ENCODE results near the gene RHEBL1. TPM values are rescaled to one million over a fixed set of nuclear protein-coding genes. Genes with fewer than 3 reads are reported as not detected.
A peak's percentile ranks its signal among the peaks of the same experiment; 100 is the strongest.

The RHEBL1 gene
- total RNA-seq, 6 donors from 2014 or later, result 0.97 to 1.4 (median 1.2) TPM; not detected in 2

DNA sequence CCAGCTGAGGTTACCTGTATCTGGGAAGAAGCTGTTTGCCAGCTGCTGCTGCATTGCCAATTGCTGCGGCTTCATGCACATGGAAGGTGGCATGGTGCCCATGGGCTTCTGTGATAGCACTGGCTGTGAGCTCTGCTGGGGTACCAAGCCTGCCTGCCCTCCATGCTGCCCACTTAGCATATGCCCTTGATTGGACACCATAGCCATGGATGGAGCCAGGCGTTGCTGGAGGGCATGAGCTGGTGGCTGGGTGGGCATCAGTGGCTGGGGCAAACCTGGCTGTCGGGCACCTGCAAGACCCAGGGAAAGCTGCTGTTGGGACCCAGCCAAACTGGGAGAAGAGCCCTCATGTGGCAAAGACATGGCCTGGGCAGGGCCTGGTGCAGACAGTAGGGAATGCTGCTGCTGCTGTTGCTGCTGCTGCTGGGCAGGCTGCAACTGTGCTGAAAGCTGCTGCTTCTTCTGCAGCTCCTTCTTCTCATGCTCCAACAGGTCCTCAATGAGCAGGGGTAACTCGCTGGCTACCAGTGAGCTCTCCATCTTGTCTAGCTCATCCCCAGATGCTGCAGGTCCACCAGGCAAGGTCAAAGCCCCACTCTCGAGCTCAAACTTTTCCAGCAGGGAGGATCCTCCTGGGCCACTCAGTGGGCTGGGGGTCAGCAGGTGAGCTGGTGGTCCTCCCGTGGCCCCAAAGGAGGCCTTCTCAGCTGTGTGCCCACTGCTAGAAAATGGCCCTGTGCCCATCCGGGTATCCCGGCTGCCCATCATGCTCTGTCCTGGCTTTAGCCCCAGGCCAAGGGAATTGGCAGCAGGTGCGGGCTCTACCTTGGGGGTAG, 32.5 kb downstream of the RHEBL1 start:
- WGBS, 2 donors, result 95 to 100% methylated on average over 5 to 9 of the region's 9 CpGs
- Histone ChIP-seq H3K9me3 (no peaks in the 10 kb centered on the region), H3K4me3 (no peak overlapping the region), H3K27me3 (no peaks in the 10 kb centered on the region), H3K4me1 (peaks cover 0 to 14% (median 7%) of the 10 kb centered on the region in 4 donors), H3K36me3 (peaks cover 63 to 98% (median 92%) of the 10 kb centered on the region in 4 donors), H3K27ac (no peak overlapping the region)
- no peak for ATAC-seq (ENCODE audit: low FRiP score in 2 of 2)
- DNase-seq, result peak in 1 of 2 donors; percentile 41
- TF ChIP-seq POLR2AphosphoS5 (IDR thresholded peaks at IDR 0.05) (no peak), POLR2A (IDR thresholded peaks at IDR 0.05) (no peak)
- TF ChIP-seq, protein P1, sequence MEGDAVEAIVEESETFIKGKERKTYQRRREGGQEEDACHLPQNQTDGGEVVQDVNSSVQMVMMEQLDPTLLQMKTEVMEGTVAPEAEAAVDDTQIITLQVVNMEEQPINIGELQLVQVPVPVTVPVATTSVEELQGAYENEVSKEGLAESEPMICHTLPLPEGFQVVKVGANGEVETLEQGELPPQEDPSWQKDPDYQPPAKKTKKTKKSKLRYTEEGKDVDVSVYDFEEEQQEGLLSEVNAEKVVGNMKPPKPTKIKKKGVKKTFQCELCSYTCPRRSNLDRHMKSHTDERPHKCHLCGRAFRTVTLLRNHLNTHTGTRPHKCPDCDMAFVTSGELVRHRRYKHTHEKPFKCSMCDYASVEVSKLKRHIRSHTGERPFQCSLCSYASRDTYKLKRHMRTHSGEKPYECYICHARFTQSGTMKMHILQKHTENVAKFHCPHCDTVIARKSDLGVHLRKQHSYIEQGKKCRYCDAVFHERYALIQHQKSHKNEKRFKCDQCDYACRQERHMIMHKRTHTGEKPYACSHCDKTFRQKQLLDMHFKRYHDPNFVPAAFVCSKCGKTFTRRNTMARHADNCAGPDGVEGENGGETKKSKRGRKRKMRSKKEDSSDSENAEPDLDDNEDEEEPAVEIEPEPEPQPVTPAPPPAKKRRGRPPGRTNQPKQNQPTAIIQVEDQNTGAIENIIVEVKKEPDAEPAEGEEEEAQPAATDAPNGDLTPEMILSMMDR (IDR thresholded peaks at IDR 0.05), result no peak

- Histone ChIP-seq H3K27me3 (no peaks in the 10 kb centered on the region), H3K36me3 (peaks cover 56 to 98% (median 92%) of the 10 kb centered on the region in 4 donors), H3K4me3 (no peak overlapping the region), H3K4me1 (peaks cover 0 to 16% (median 7%) of the 10 kb centered on the region in 4 donors), H3K27ac (no peak overlapping the region), H3K9me3 (no peaks in the 10 kb centered on the region)
- TF ChIP-seq, protein P1 (IDR thresholded peaks at IDR 0.05), result no peak
- no peak for TF ChIP-seq POLR2AphosphoS5 (IDR thresholded peaks at IDR 0.05)
- no peak for TF ChIP-seq POLR2A (IDR thresholded peaks at IDR 0.05)
- no peak for TF ChIP-seq EP300 (IDR thresholded peaks at IDR 0.05)
- no peak for DNase-seq
- 66 to 92% methylated on average over 4 of the region's 4 CpGs for WGBS, 2 donors
- no peak for ATAC-seq (ENCODE audit: low FRiP score in 2 of 2)
These were observed 33.8 kb downstream of the RHEBL1 start for GRCh38 chr12:49036029-49036428.

GRCh38 chr12:49034286-49034622, 35.5 kb downstream of the RHEBL1 start:
- H3K27ac ChIP-seq, result no peak overlapping the region
- H3K9me3 ChIP-seq, result no peaks in the 10 kb centered on the region
- no peaks in the 10 kb centered on the region for H3K27me3 ChIP-seq
- H3K4me3 ChIP-seq, result no peak overlapping the region
- DNase-seq (no peak), ATAC-seq (ENCODE audit: low FRiP score in 2 of 2) (no peak)
- WGBS, 2 donors, result 85 to 96% methylated on average over 4 of the region's 4 CpGs
- H3K36me3 ChIP-seq, result peaks cover 48 to 98% (median 82%) of the 10 kb centered on the region in 4 donors
- H3K4me1 ChIP-seq, result peaks cover 0 to 16% (median 7%) of the 10 kb centered on the region in 4 donors
- TF ChIP-seq EP300 (IDR thresholded peaks at IDR 0.05), result no peak
- no peak for TF ChIP-seq POLR2AphosphoS5 (IDR thresholded peaks at IDR 0.05)
- TF ChIP-seq, protein P1 (IDR thresholded peaks at IDR 0.05), result no peak
- no peak for TF ChIP-seq POLR2A (IDR thresholded peaks at IDR 0.05)

DNA sequence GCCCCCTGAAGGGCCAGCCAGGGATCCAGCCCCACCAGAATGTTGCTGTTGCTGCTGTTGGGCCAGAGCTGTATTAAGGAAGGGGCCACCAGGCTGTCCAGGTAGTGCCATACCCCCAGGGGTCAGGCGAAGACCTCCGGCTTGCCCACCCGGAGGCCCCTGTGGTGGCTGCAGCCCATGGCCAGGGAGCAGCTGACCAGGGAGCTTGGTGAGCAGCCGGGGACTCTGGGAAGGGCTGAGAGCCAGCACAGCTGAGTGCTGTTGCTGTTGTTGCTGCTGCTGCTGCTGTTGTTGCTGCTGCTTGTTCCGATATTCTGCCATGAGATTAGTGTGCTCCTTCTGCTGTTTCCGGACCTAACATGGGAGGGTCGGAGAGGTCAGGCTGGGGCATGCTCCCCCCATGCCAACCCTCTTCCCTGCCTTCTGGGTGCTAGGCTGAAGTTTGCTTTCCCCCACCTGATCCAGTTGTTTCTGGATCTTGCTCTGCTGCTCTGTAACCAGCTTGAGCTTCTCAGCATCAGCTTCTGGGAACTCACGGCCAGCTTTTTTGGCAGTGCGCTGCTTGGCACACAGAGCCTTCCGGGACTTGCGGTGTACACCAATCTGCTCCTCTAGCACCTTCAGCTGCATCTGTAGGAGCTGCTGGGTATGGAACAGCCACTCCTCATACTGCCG, 36.0 kb downstream of the RHEBL1 start:
- H3K4me3 ChIP-seq, result no peak overlapping the region
- no peak for ATAC-seq (ENCODE audit: low FRiP score in 2 of 2)
- H3K9me3 ChIP-seq, result no peaks in the 10 kb centered on the region
- no peaks in the 10 kb centered on the region for H3K27me3 ChIP-seq
- peaks cover 43 to 98% (median 82%) of the 10 kb centered on the region in 4 donors for H3K36me3 ChIP-seq
- 66 to 81% methylated on average over 5 to 11 of the region's 12 CpGs for WGBS, 2 donors
- TF ChIP-seq POLR2A (IDR thresholded peaks at IDR 0.05), result no peak
- TF ChIP-seq, protein P1 (IDR thresholded peaks at IDR 0.05), result no peak
- no peak for TF ChIP-seq EP300 (IDR thresholded peaks at IDR 0.05)
- no peak for TF ChIP-seq POLR2AphosphoS5 (IDR thresholded peaks at IDR 0.05)
- H3K4me1 ChIP-seq, result peaks cover 0 to 16% (median 7%) of the 10 kb centered on the region in 4 donors
- H3K27ac ChIP-seq, result no peak overlapping the region
- DNase-seq, result peak in 1 of 2 donors; percentile 45

Data from upper lobe of left lung (tissue), 6 donors.